ENCODE data around the gene DFFA. TPM values are rescaled to one million over a fixed set of nuclear protein-coding genes. Genes with fewer than 3 reads are reported as not detected.

Gene DFFA
- polyA plus RNA-seq, 2 of the 4 experiments (the other 2 are of a cell fraction), result 28.5 to 31.7 TPM

DNA sequence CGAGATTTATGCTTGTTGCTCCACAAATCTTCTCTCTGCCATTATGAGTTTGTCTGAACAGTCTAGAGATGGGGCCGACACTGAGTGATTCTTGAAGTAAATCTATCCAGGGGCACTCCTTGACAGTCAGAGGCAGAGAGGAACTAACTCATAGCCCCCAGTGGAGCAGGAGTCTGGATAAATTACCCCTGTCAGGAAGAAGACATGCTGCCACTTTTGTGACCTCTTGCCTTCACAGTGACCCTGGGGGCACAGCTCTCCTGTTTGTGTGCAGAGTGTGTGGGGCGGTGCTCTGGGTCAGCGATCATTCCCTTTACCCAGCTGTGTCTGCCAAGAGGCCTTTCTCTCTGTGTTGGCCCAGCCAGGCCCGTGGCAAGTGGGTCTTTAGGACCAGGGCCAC lies 31.9 kb upstream of the DFFA start:
- Histone ChIP-seq H3K9me3 (no peaks in the 10 kb centered on the region), H3K4me3 (no peak overlapping the region), H3K27ac (no peak overlapping the region), H3K4me2 (no peak overlapping the region), H3K4me1 (peaks cover 14% of the 10 kb centered on the region; the same call in 2 of the 3 replicates)
- DNase-seq (ENCODE audit: low read depth in 1 of 2, low spot score in 1 of 2) (no peak), FAIRE-seq (no peak), ATAC-seq (no peak)
- CTCF ChIA-PET, result interaction anchor here (1.1 to 6.2 kb wide), 5 partner anchors 10 to 460 kb away, joined by 3 to 70 read pairs (median 5); no protein-coding TSS in a partner anchor
- TF ChIP-seq NPAS2 (CRISPR knock-in tag; IDR thresholded peaks at IDR 0.05; ENCODE audit: borderline replicate concordance) (no peak), JUN (IDR thresholded peaks at IDR 0.05) (no peak), ZNF302 (CRISPR knock-in tag; IDR thresholded peaks at IDR 0.05) (no peak), EHMT2 (IDR thresholded peaks at IDR 0.05; ENCODE audit: low read depth) (no peak), HOXA7 (CRISPR knock-in tag; IDR thresholded peaks at IDR 0.05) (no peak)
- POLR2A ChIA-PET, result no interaction called here
- 72% methylated on average over 5 of the region's 5 CpGs for WGBS (ENCODE audit: missing lambda C conversion rate)

GRCh38 chr1:10502206-10502605 lies 29.9 kb upstream of the DFFA start:
- CTCF ChIA-PET, result interaction anchor here (1.6 to 2.8 kb wide), 2 partner anchors 365 to 444 kb away, joined by 3 to 8 read pairs; no protein-coding TSS in a partner anchor
- H3K4me2 ChIP-seq, result no peak overlapping the region
- POLR2A ChIA-PET, result no interaction called here
- no peaks in the 10 kb centered on the region for H3K9me3 ChIP-seq
- WGBS (ENCODE audit: missing lambda C conversion rate), result 78% methylated on average over 5 of the region's 5 CpGs
- ATAC-seq (no peak), FAIRE-seq (no peak), DNase-seq (ENCODE audit: low read depth in 1 of 2, low spot score in 1 of 2) (no peak)
- no peak overlapping the region for H3K4me3 ChIP-seq
- H3K27ac ChIP-seq, result no peak overlapping the region
- no peak for TF ChIP-seq ZC3H11A (IDR thresholded peaks at IDR 0.05)
- no peak for TF ChIP-seq ZNF302 (CRISPR knock-in tag; IDR thresholded peaks at IDR 0.05)
- TF ChIP-seq RCOR1 (IDR thresholded peaks at IDR 0.05; ENCODE audit: low read depth, low read length), result no peak
- TF ChIP-seq TP53 (CRISPR knock-in tag; IDR thresholded peaks at IDR 0.05), result no peak
- TF ChIP-seq, protein P1, sequence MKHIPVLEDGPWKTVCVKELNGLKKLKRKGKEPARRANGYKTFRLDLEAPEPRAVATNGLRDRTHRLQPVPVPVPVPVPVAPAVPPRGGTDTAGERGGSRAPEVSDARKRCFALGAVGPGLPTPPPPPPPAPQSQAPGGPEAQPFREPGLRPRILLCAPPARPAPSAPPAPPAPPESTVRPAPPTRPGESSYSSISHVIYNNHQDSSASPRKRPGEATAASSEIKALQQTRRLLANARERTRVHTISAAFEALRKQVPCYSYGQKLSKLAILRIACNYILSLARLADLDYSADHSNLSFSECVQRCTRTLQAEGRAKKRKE (CRISPR knock-in tag; IDR thresholded peaks at IDR 0.05; ENCODE audit: low read depth), result no peak
- TF ChIP-seq, protein P2, sequence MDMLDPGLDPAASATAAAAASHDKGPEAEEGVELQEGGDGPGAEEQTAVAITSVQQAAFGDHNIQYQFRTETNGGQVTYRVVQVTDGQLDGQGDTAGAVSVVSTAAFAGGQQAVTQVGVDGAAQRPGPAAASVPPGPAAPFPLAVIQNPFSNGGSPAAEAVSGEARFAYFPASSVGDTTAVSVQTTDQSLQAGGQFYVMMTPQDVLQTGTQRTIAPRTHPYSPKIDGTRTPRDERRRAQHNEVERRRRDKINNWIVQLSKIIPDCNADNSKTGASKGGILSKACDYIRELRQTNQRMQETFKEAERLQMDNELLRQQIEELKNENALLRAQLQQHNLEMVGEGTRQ (IDR thresholded peaks at IDR 0.05), result no peak
- TF ChIP-seq CEBPB (IDR thresholded peaks at IDR 0.05), result no peak
- no peak for TF ChIP-seq KDM5A (IDR thresholded peaks at IDR 0.05)
- no peak for TF ChIP-seq EHMT2 (IDR thresholded peaks at IDR 0.05; ENCODE audit: low read depth)
- TF ChIP-seq NFE2L2 (conservative IDR thresholded peaks at IDR 0.05; ENCODE audit: low read length), result no peak
- TF ChIP-seq RAD21 (conservative IDR thresholded peaks at IDR 0.05 in 1 of 2, IDR thresholded peaks at IDR 0.05 in 1 of 2), result no peak
- no peak for TF ChIP-seq NPAS2 (CRISPR knock-in tag; IDR thresholded peaks at IDR 0.05; ENCODE audit: borderline replicate concordance)
- TF ChIP-seq, protein P3, sequence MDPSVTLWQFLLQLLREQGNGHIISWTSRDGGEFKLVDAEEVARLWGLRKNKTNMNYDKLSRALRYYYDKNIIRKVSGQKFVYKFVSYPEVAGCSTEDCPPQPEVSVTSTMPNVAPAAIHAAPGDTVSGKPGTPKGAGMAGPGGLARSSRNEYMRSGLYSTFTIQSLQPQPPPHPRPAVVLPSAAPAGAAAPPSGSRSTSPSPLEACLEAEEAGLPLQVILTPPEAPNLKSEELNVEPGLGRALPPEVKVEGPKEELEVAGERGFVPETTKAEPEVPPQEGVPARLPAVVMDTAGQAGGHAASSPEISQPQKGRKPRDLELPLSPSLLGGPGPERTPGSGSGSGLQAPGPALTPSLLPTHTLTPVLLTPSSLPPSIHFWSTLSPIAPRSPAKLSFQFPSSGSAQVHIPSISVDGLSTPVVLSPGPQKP (IDR thresholded peaks at IDR 0.05; ENCODE audit: low read depth, low read length), result no peak
- no peak for TF ChIP-seq RNF2 (IDR thresholded peaks at IDR 0.05; ENCODE audit: borderline replicate concordance, low read depth)
- no peak for TF ChIP-seq EP300 (IDR thresholded peaks at IDR 0.05)
- no peak for TF ChIP-seq FOXS1 (CRISPR knock-in tag; IDR thresholded peaks at IDR 0.05)
- TF ChIP-seq ZSCAN20 (CRISPR knock-in tag; IDR thresholded peaks at IDR 0.05), result no peak
- TF ChIP-seq FOSB (CRISPR knock-in tag; IDR thresholded peaks at IDR 0.05), result no peak
- TF ChIP-seq GATA3 (IDR thresholded peaks at IDR 0.05; ENCODE audit: borderline replicate concordance), result no peak
- no peak for TF ChIP-seq HMGXB4 (CRISPR knock-in tag; IDR thresholded peaks at IDR 0.05; ENCODE audit: borderline replicate concordance)
- H3K4me1 ChIP-seq, result no peaks in the 10 kb centered on the region

All from A549 (cell line).